ENCODE data around the gene PLAU. TPM values are rescaled to one million over a fixed set of nuclear protein-coding genes. Genes with fewer than 3 reads are reported as not detected.
"Not testable (repeated sequence)": the region's sequence is repeated elsewhere in the genome, so short reads cannot be mapped to it uniquely, and the experiment has no call there.

PLAU gene
- total RNA-seq, 4 donors from 2014 or later, result 0.83 to 5.0 (median 2.3) TPM

GRCh38 chr10:73890261-73890660 lies 20.7 kb upstream of the PLAU start:
- Histone ChIP-seq H3K36me3 (no peaks in the 10 kb centered on the region), H3K27me3 (no peaks in the 10 kb centered on the region), H3K4me3 (no peak overlapping the region), H3K9me3 (no peaks in the 10 kb centered on the region), H3K4me1 (peaks cover 33 to 35% of the 10 kb centered on the region in 2 donors), H3K27ac (no peak overlapping the region)
- in situ Hi-C loops (cut with MboI; ENCODE audit: low sequenced_read_pairs in 4 of 4), result no loop called here
- intact Hi-C loops (cut with DNase I; ENCODE audit: low total_unique reads), result no loop called here
- DNase-seq (no peak), ATAC-seq (no peak)
- TF ChIP-seq CTCF (IDR thresholded peaks at IDR 0.05 in 4 of 5, conservative IDR thresholded peaks at IDR 0.05 in 1 of 5) (no peak), POLR2A (IDR thresholded peaks at IDR 0.05) (no peak)

GRCh38 chr10:73890830-73891229 lies 20.1 kb upstream of the PLAU start:
- intact Hi-C loops (cut with DNase I; ENCODE audit: low total_unique reads); H3K27ac ChIP-seq; in situ Hi-C loops (cut with MboI; ENCODE audit: low sequenced_read_pairs in 4 of 4): not testable (repeated sequence)

GRCh38 chr10:73891540-73891939 lies 19.4 kb upstream of the PLAU start:
- TF ChIP-seq CTCF (IDR thresholded peaks at IDR 0.05 in 4 of 5, conservative IDR thresholded peaks at IDR 0.05 in 1 of 5) (no peak), POLR2A (IDR thresholded peaks at IDR 0.05) (no peak)
- H3K4me3 ChIP-seq, result no peak overlapping the region
- H3K36me3 ChIP-seq, result no peaks in the 10 kb centered on the region
- no peaks in the 10 kb centered on the region for H3K9me3 ChIP-seq
- H3K27me3 ChIP-seq, result no peaks in the 10 kb centered on the region
- no peak for DNase-seq
- intact Hi-C loops (cut with DNase I; ENCODE audit: low total_unique reads), result no loop called here
- no peak overlapping the region for H3K27ac ChIP-seq
- H3K4me1 ChIP-seq, result peaks cover 30 to 31% of the 10 kb centered on the region in 2 donors
- no peak for ATAC-seq
- in situ Hi-C loops (cut with MboI; ENCODE audit: low sequenced_read_pairs in 4 of 4), result no loop called here

More at GRCh38 chr10:73890830-73891229, 20.1 kb upstream of the PLAU start:
- H3K4me3 ChIP-seq, H3K9me3 ChIP-seq, DNase-seq, ATAC-seq, H3K27me3 ChIP-seq, H3K36me3 ChIP-seq: not testable (repeated sequence)
- peaks cover 33 to 35% of the 10 kb centered on the region in 2 donors for H3K4me1 ChIP-seq

- intact Hi-C loops (cut with DNase I; ENCODE audit: low total_unique reads) (no loop called here), in situ Hi-C loops (cut with MboI; ENCODE audit: low sequenced_read_pairs in 4 of 4) (no loop called here)
- DNase-seq (no peak), ATAC-seq (no peak)
- H3K4me1 ChIP-seq, result peaks cover 20 to 22% of the 10 kb centered on the region in 2 donors
- H3K9me3 ChIP-seq, result no peaks in the 10 kb centered on the region
- H3K36me3 ChIP-seq, result no peaks in the 10 kb centered on the region
- H3K4me3 ChIP-seq, result no peak overlapping the region
- no peak overlapping the region for H3K27ac ChIP-seq
- no peak for TF ChIP-seq CTCF (IDR thresholded peaks at IDR 0.05 in 4 of 5, conservative IDR thresholded peaks at IDR 0.05 in 1 of 5)
- TF ChIP-seq POLR2A (IDR thresholded peaks at IDR 0.05), result no peak
- H3K27me3 ChIP-seq, result no peaks in the 10 kb centered on the region
Measured at GRCh38 chr10:73892310-73893030, 18.5 kb upstream of the PLAU start.

- ATAC-seq, result no peak
- DNase-seq, result no peak
- H3K9me3 ChIP-seq, result no peaks in the 10 kb centered on the region
- intact Hi-C loops (cut with DNase I; ENCODE audit: low total_unique reads), result no loop called here
- no peaks in the 10 kb centered on the region for H3K27me3 ChIP-seq
- peaks cover 11 to 12% of the 10 kb centered on the region in 2 donors for H3K4me1 ChIP-seq
- in situ Hi-C loops (cut with MboI; ENCODE audit: low sequenced_read_pairs in 4 of 4), result no loop called here
- H3K27ac ChIP-seq, result no peak overlapping the region
- no peak overlapping the region for H3K4me3 ChIP-seq
- TF ChIP-seq POLR2A (IDR thresholded peaks at IDR 0.05) (no peak), CTCF (IDR thresholded peaks at IDR 0.05 in 4 of 5, conservative IDR thresholded peaks at IDR 0.05 in 1 of 5) (no peak)
- H3K36me3 ChIP-seq, result no peaks in the 10 kb centered on the region
Measured at GRCh38 chr10:73893426-73893825, 17.5 kb upstream of the PLAU start.

Data from gastrocnemius medialis (tissue), 4 donors.